Fibroblast of peridontal ligament (primary cell): ENCODE results near the gene TMEM175.
"Not testable (repeated sequence)": the region's sequence is repeated elsewhere in the genome, so short reads cannot be mapped to it uniquely, and the experiment has no call there.

ENCODE experiments used
- DNase-seq: peaks from one replicate; pipeline ENCODE4 v3.0.0-alpha.2; 2010; ENCODE audit errors: extremely low read depth

The TMEM175 gene

GRCh38 chr4:917466-917865 is 14.8 kb upstream of the TMEM175 start:
- no peak for DNase-seq

- no peak for DNase-seq
Measured at GRCh38 chr4:917992-918391, 14.3 kb upstream of the TMEM175 start.

DNA sequence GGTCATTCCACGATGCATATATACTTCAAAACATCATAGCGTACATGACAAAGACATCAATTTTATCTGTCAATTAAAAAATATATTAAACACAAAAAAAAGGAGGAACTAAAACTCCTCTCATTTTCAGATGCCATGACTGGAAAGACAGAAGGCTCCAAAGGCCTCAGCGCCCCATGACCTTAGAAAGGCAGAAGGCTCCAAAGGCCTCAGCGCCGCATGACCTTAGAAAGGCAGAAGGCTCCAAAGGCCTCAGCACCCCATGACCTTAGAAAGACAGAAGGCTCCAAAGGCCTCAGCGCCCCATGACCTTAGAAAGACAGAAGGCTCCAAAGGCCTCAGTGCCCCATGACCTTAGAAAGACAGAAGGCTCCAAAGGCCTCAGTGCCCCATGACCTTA is 13.7 kb upstream of the TMEM175 start:
- DNase-seq = not testable (repeated sequence)

- not testable (repeated sequence) for DNase-seq
Measured at GRCh38 chr4:919004-919680, 13.1 kb upstream of the TMEM175 start.

DNA sequence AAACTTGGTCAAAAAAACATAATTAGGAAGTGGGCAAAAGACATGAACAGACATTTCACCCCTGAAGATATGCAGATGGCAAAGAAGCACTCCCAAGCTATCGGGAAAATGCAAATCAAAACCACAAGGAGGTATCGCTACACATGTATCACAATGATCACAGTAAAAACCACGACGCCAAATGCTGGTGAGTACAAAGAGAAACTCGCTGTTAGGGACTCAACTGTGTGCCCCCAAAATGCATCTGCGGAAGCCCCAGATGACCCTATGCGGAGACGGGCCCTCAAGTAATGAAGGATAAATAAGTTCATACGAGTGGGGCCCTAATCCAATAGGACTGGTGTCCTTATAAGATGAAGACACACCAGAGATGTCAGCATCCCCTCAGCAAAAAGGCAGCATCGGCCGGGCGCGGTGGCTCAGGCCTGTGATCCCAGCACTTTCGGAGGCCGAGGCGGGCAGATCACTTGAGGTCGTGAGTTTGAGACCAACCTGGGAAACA is 10.4 kb upstream of the TMEM175 start:
- no peak for DNase-seq

- peak; percentile 62 for DNase-seq
Measured at GRCh38 chr4:924107-925096, 7.9 kb upstream of the TMEM175 start.

- no peak for DNase-seq
Measured at GRCh38 chr4:925171-925570, 7.1 kb upstream of the TMEM175 start.

- DNase-seq = no peak
Measured at GRCh38 chr4:925771-926500, 6.3 kb upstream of the TMEM175 start.

DNA sequence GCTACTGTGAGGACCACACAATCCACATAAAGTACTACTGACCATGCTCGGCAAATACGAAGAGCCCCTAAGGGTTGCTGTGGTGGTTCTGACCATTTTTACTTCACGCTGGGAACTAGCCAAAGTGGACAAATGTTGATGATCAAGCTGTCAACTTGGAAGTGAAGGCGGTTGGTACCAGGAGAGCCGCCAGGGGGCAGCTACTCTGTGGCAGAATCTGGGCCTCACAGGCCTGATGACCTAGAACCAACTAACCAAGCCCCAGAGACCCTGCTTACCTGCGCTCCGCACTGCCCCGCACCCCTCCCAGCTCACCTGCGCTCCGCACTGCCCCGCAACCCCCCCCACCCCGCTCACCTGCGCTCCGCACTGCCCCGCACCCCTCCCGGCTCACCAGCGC is 5.7 kb upstream of the TMEM175 start:
- no peak for DNase-seq

DNA sequence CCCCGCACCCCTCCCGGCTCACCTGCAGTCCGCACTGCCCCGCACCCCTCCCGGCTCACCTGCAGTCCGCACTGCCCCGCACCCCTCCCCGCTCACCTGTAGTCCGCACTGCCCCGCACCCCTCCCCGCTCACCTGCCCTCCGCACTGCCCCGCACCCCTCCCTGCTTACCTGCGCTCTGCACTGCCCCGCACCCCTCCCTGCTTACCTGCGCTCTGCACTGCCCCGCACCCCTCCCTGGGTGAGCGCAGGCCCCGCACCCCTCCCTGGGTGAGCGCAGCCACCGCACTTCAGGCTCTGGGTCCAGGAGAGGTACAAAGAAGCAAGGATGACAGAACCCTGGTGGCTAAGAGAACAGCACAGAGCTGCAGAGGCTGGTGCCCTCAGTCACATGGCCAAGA is 4.7 kb upstream of the TMEM175 start:
- not testable (repeated sequence) for DNase-seq

GRCh38 chr4:929096-929765 is 3.0 kb upstream of the TMEM175 start:
- DNase-seq = no peak

- DNase-seq = peak; percentile 29
Measured at GRCh38 chr4:930028-930551, 2.2 kb upstream of the TMEM175 start.

DNA sequence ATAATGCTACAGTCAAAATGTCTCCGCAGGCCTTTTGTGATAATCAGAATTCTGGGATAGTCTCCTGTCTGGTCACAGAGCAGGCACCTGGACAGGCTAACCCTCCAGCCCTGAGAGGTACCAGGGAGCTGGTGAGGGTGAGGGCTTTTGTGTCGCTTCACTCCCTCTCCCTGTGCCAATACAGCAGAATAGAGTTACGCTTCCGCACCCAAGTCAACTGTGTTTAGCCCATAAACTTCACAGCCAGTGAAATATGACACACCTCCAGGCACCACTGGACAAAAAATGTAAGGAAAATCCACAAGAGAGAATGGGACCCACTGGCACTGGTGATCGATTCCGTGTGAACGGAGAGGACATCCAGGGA is 1.4 kb upstream of the TMEM175 start:
- no peak for DNase-seq

- DNase-seq = peak; percentile 28
Measured at GRCh38 chr4:931194-931959, 883 bp upstream of the TMEM175 start.

DNA sequence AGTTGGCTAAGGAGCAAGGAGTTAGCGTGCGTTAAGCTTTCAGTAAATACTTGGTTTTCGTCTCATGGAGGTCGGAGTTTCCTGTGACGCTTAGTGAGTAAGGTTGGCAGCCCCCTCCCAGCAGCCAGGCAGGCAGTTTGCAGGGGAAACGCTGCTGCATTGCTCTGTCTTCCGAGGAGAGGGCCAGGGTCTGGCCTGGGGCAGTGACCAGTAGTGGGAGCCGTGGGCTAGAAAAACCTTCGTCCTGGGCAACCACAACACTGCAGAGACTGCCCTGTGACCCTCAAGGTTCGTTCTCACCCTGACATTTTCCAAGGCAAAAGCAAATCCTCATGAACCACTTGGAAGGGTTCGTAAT is 432 bp downstream of the TMEM175 start:
- DNase-seq = no peak

DNA sequence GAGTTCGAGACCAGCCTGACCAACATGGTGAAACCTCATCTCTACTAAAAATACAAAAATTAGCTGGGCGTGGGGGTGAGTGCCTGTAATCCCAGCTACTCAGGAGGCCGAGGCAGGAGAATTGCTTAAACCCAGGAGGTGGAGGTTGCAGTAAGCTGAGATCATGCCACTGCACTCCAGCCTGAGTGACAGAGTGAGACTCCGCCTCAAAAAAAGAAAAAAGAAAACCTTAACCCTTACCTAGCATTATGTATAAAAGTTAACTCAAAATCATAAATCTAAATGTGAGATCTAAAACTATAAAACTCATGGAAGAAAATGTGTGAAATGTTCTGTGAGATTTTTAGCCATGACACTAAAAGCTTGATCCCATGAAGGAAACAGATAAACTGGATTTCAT is 7.2 kb downstream of the TMEM175 start:
- not testable (repeated sequence) for DNase-seq

DNA sequence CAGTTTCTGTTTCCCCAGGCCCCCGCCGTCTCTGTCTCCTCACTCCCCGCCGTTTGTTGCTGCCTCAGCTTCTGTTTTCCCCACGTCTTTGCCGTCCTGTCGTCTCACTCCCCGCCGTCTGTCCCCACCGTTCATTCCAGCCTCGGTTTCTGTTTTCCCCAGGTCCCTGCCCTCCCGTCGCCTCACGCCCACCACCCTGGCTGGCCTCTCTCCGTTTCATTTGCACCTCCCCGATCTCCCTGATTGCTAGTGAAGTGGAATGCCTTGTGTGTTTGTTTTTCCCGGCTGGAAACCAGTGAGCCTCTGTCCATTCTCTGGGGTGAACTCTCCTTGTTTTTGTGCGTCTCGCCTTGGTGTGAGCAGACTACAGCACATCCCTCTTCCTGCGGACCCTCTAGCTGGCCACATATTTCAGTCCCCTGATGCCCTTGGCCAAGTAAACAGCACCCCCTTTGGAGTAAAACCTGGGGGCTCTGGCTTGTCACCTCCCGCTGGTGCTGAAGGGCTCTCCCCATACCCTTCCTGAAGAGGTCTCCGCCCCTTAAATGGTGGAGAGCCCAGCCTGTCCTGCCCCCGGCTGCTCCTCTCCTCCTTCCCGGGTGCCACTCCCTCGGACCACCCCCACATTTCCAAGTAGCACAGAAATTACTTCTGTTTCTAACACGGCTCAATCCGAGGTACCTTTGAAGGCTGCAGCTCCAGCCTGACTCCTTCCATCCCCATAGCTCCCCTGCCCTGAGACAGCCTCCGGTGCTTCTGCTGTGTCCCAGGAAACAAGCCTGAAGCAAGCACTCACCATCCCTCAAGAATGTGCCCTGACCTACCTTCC is 13.2 kb downstream of the TMEM175 start:
- no peak for DNase-seq

GRCh38 chr4:946103-946450 is 13.8 kb downstream of the TMEM175 start:
- DNase-seq = no peak

DNA sequence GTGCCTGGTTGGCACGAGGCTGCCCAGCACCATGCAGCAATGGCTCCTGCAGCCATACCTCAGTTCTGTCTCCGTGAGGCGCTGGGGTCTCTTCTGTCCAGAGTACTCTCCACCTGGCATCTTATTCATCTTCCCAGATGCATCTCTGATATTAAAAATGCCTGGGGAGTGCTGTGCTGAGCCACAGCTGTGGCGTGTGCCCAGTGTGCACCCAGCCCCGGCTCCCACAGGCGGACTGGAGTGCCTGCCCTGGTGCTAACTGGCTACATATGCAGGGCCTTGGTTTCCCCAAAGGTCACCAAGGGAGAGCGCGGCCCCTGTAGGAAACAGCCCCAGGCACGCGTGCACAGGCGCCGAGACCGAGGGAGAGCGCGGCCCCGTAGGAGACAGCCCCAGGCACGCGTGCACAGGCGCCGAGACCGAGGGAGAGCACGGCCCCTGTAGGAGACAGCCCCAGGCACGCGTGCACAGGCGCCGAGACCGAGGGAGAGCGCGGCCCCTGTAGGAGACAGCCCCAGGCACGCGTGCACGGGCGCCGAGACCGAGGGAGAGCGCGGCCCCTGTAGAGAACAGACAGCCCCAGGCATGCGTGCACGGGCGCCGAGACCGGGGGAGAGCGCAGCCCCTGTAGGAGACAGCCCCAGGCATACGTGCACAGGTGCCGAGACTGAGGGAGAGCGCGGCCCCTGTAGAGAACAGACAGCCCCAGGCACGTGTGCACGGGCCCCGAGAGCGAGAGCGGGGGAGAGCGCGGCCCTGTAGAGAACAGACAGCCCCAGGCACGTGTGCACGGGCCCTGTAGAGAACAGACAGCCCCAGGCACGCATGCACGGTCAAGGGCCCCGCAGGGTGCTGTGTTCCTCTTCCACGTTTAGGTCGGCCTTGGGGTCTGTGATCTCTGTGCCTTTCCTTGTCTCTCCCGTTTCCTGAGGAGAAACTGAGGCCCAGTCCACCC is 14.5 kb downstream of the TMEM175 start:
- no peak for DNase-seq
